B cell (primary cell): ENCODE results near the gene CAMK1D. TPM values are rescaled to one million over a fixed set of nuclear protein-coding genes. Genes with fewer than 3 reads are reported as not detected.

Experiments
- ATAC-seq: fragments of 200-7000 bp; cut with Tn5 transposase; one replicate; pipeline ENCODE4 v1.10.0; 2021; ENCODE audit warnings: low read depth, mild to moderate bottlenecking, moderate number of reproducible peaks, moderate library complexity
- CTCF ChIA-PET: fragments of 350-600 bp; sonication (Branson Sonifier 250); formaldehyde crosslinking; loops from one replicate; lab custom pipeline; 2021; ENCODE audit warnings: antibody characterized with exemption, inconsistent platforms; lab: Charles Lee
- POLR2A ChIA-PET: fragments of 350-600 bp; sonication (Branson Sonifier 250); formaldehyde crosslinking; loops from one replicate; lab custom pipeline; 2021; ENCODE audit warnings: antibody characterized with exemption; lab: Charles Lee
- DNase-seq: peaks from one replicate; pipeline ENCODE4 v3.0.0; 2013
- H2AFZ ChIP-seq: 2 replicates; pipeline ENCODE4 v1.6.1; 2012; ENCODE audit warnings: mild to moderate bottlenecking, low read depth, low read length; ENCODE audit not compliant: insufficient read depth, poor library complexity, severe bottlenecking
- H3K27ac ChIP-seq, 2 donors: 1 replicate in 1 of 2; 2 replicates in 1 of 2; pipeline ENCODE4 v1.5.1; 2012 to 2013; ENCODE audit warnings: low read length in 2 of 2, mild to moderate bottlenecking in 2 of 2, moderate library complexity in 1 of 2
- H3K27me3 ChIP-seq, 4 experiments: fragments of 200-600 bp in 1 of 4; sonication (generic) in 1 of 4; replicated peaks in 1 of 4; 1 replicate in 2 of 4; 2 replicates in 2 of 4; pipeline versions ENCODE4 v1.6.1 to v1.7.0; 2013 to 2016; ENCODE audit warnings: low read length in 3 of 4, mild to moderate bottlenecking in 2 of 4, mixed read lengths in 1 of 4, moderate library complexity in 1 of 4; ENCODE audit not compliant: insufficient read depth in 4 of 4, control insufficient read depth in 3 of 4; ENCODE audit errors: control extremely low read depth in 1 of 4
- H3K36me3 ChIP-seq, 2 experiments: replicated peaks in 1 of 2; 1 replicate in 1 of 2; 2 replicates in 1 of 2; pipeline versions ENCODE4 v1.6.1 to v1.7.1; 2013; ENCODE audit warnings: low read length in 1 of 2; ENCODE audit not compliant: insufficient read depth in 2 of 2, control insufficient read depth in 1 of 2; ENCODE audit errors: control extremely low read depth in 1 of 2, extremely low read depth in 1 of 2
- H3K4me1 ChIP-seq, 2 donors: fragments of 200-600 bp in 1 of 2; sonication (generic) in 1 of 2; 1 replicate in 1 of 2; 2 replicates in 1 of 2; pipeline versions ENCODE4 v1.5.1 to v1.6.1; 2013 to 2017; ENCODE audit warnings: low read length in 2 of 2; ENCODE audit not compliant: control insufficient read depth in 2 of 2, insufficient read depth in 2 of 2
- H3K4me2 ChIP-seq: replicated peaks from 2 replicates; pipeline ENCODE3; 2012; ENCODE audit warnings: mild to moderate bottlenecking, low read depth, low read length; ENCODE audit not compliant: poor library complexity, severe bottlenecking
- H3K4me3 ChIP-seq, 5 experiments: fragments of 200-600 bp in 1 of 5; sonication (generic) in 1 of 5; 1 replicate in 3 of 5; 2 replicates in 2 of 5; pipeline versions ENCODE4 v1.5.1 to v1.7.0; 2011 to 2016; ENCODE audit warnings: low read length in 4 of 5, mild to moderate bottlenecking in 4 of 5, low read depth in 2 of 5, control low read depth in 1 of 5, moderate library complexity in 1 of 5; ENCODE audit not compliant: insufficient read depth in 1 of 5; ENCODE audit errors: control extremely low read depth in 1 of 5, extremely low read depth in 1 of 5
- H3K79me2 ChIP-seq: fragments of 200-600 bp; sonication (generic); one replicate; pipeline ENCODE4 v1.6.0; 2016; ENCODE audit warnings: low read length; ENCODE audit not compliant: control insufficient read depth, insufficient read depth
- H3K9ac ChIP-seq: fragments of 200-600 bp; sonication (generic); 2 replicates; pipeline ENCODE4 v1.6.1; 2017; ENCODE audit warnings: mild to moderate bottlenecking, low read length, moderate library complexity
- H3K9me3 ChIP-seq, 3 donors: one replicate each; pipeline versions ENCODE4 v1.6.1 to v1.7.1; 2013; ENCODE audit warnings: low read length in 2 of 3; ENCODE audit not compliant: control insufficient read depth in 2 of 3, insufficient read depth in 1 of 3; ENCODE audit errors: control extremely low read depth in 1 of 3
- H4K20me1 ChIP-seq: 2 replicates; pipeline ENCODE4 v1.6.0; 2012; ENCODE audit warnings: mild to moderate bottlenecking, low read length; ENCODE audit not compliant: insufficient read depth, control insufficient read depth, poor library complexity, severe bottlenecking
- H3K27ac Mint-ChIP-seq: one replicate; pipeline ENCODE4 v1.8.0; 2021; ENCODE audit warnings: mixed read lengths
- H3K27me3 Mint-ChIP-seq: one replicate; pipeline ENCODE4 v1.8.0; 2021; ENCODE audit warnings: mixed read lengths
- H3K4me1 Mint-ChIP-seq: one replicate; pipeline ENCODE4 v1.8.0; 2021; ENCODE audit warnings: mixed read lengths
- H3K4me3 Mint-ChIP-seq: one replicate; pipeline ENCODE4 v1.8.0; 2021; ENCODE audit warnings: mixed read lengths
- H3K9me3 Mint-ChIP-seq: one replicate; pipeline ENCODE4 v1.8.0; 2022; ENCODE audit warnings: mixed read lengths; ENCODE audit not compliant: insufficient read depth
- CTCF ChIP-seq: fragments of 200-600 bp; IDR thresholded peaks from one replicate; pipeline ENCODE4 v1.8.0; 2022; ENCODE audit warnings: antibody characterized with exemption, mild to moderate bottlenecking
- EZH2 ChIP-seq: IDR thresholded peaks from 2 replicates; pipeline ENCODE4 v1.6.1; 2012; ENCODE audit warnings: borderline replicate concordance, low read depth, mild to moderate bottlenecking, moderate library complexity, low read length; ENCODE audit not compliant: insufficient read depth, poor library complexity, severe bottlenecking
- WGBS: methylation state at CpG from one replicate; pipeline ENCODE4 v1.1.5; 2013; ENCODE audit warnings: missing lambda C conversion rate; ENCODE audit not compliant: insufficient coverage; 5-methylcytosine and 5-hydroxymethylcytosine counted together
- intact Hi-C: fragments of 100-400 bp; cut with micrococcal nuclease; formaldehyde crosslinking; loops from one replicate; pipeline ENCODE4 v1.10.0; 2022
- polyA plus RNA-seq: library from polyadenylated mRNA; depleted of rRNA; stranded (reverse); fragments of >200 nt; gene quantifications from 2 replicates; pipeline ENCODE4 v1.2.3, GENCODE V29; 2012
- total RNA-seq, 2 donors: library from RNA; stranded (reverse); fragments of 120-200 nt in 1 of 2; gene quantifications; 1 replicate in 1 of 2; 2 replicates in 1 of 2; pipeline versions ENCODE4 v1.2.3 to v1.2.4, GENCODE V29; 2013 to 2022

The CAMK1D gene
- total and polyA plus RNA-seq, 2 donors (not counting 1 experiment from before 2014, with no cell fraction given): 34.1 to 69.7 TPM

GRCh38 chr10:12638103-12638502 lies 288.8 kb downstream of the CAMK1D start:
- Histone ChIP-seq H2AFZ (no peak overlapping the region), H3K27ac (no peak overlapping the region), H4K20me1 (peaks cover 74% of the 10 kb centered on the region), H3K27me3 (no peaks in the 10 kb centered on the region), H3K4me1 (peaks cover 0 to 3% of the 10 kb centered on the region in 2 donors), H3K9ac (no peak overlapping the region), H3K4me2 (no peak overlapping the region), H3K36me3 (peaks cover 0 to 29% of the 10 kb centered on the region in 2 experiments), H3K4me3 (no peak overlapping the region), H3K9me3 (no peaks in the 10 kb centered on the region), H3K79me2 (peaks cover 92% of the 10 kb centered on the region)
- Mint-ChIP-seq H3K27me3 (no peaks in the 10 kb centered on the region), H3K4me3 (no peak overlapping the region), H3K27ac (no peak overlapping the region), H3K4me1 (peaks cover 28% of the 10 kb centered on the region), H3K9me3 (no peaks in the 10 kb centered on the region)
- TF ChIP-seq CTCF (no peak), EZH2 (no peak)
- ChIA-PET POLR2A (no interaction called here), CTCF (interaction anchor here (3.6 kb wide), 1 partner anchor 19 kb away, joined by 16 read pairs; no protein-coding TSS in a partner anchor)
- ATAC-seq (no peak), DNase-seq (no peak)
- intact Hi-C loops: no loop called here
- WGBS: 69% methylated on average over 7 of the region's 7 CpGs

- intact Hi-C loops: no loop called here
- Mint-ChIP-seq H3K9me3 (no peaks in the 10 kb centered on the region), H3K27ac (no peak overlapping the region), H3K4me1 (peaks cover 28% of the 10 kb centered on the region), H3K27me3 (no peaks in the 10 kb centered on the region), H3K4me3 (no peak overlapping the region)
- no peaks in the 10 kb centered on the region for H3K27me3 ChIP-seq
- no peak overlapping the region for H3K4me2 ChIP-seq
- ChIA-PET POLR2A (no interaction called here), CTCF (interaction anchor here (3.6 kb wide), 1 partner anchor 18 kb away, joined by 16 read pairs; no protein-coding TSS in a partner anchor)
- ATAC-seq: no peak
- TF ChIP-seq CTCF: no peak
- TF ChIP-seq EZH2: no peak
- H2AFZ ChIP-seq: no peak overlapping the region
- peaks cover 74% of the 10 kb centered on the region for H4K20me1 ChIP-seq
- no peak overlapping the region for H3K27ac ChIP-seq
- H3K9ac ChIP-seq: no peak overlapping the region
- WGBS: 60% methylated on average over 1 of the region's 11 CpGs
- no peaks in the 10 kb centered on the region for H3K9me3 ChIP-seq
- DNase-seq: no peak
- peaks cover 89% of the 10 kb centered on the region for H3K79me2 ChIP-seq
- H3K4me1 ChIP-seq: peaks cover 0 to 3% of the 10 kb centered on the region in 2 donors
- peaks cover 0 to 26% of the 10 kb centered on the region in 2 experiments for H3K36me3 ChIP-seq
- no peak overlapping the region for H3K4me3 ChIP-seq
These were observed 289.4 kb downstream of the CAMK1D start for GRCh38 chr10:12638781-12639180.
